ENCODE data around the gene ZNF532. TPM values are rescaled to one million over a fixed set of nuclear protein-coding genes. Genes with fewer than 3 reads are reported as not detected.
A peak's percentile ranks its signal among the peaks of the same experiment; 100 is the strongest.

ZNF532 gene
- total RNA-seq, 1 experiment from 2014 or later: 118 TPM

DNA sequence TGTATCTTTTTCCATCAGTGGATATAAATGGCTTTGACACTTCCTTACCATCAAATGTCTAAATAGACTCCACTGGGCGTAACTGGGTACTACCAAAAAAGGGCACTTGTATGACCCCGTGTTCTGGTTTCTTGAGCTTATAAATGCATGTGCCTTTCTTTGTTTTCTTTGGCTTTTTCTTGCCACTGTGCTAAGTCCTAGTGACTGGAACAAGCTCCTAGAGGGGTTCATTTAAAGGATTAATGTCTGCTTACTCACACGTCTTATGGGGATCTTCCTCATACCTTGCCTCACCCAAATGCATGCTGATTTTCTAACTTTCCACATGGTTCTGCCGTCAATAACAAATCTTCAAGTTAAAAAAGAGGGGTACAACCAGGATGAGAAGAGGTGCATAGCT lies 19.8 kb upstream of the ZNF532 start:
- no peaks in the 10 kb centered on the region for H3K9me3 ChIP-seq (ENCODE audit: low read depth, low read length, poor library complexity, severe bottlenecking)
- H3K4me1 ChIP-seq (ENCODE audit: insufficient read depth, low read length, poor library complexity, severe bottlenecking): peaks cover 49% of the 10 kb centered on the region
- DNase-seq (ENCODE audit: low spot score): no peak
- intact Hi-C loops (cut with micrococcal nuclease; ENCODE audit: unreplicated experiment): no loop called here
- no peaks in the 10 kb centered on the region for H3K27me3 ChIP-seq (replicated peaks; ENCODE audit: insufficient read depth, low read depth, low read length, poor library complexity)
- CTCF ChIA-PET: no interaction called here
- no TSS peak for BruUV-seq (replicated peaks)
- H3K4me3 ChIP-seq (ENCODE audit: low read depth, low read length, poor library complexity, severe bottlenecking): no peak overlapping the region
- no peaks in the 10 kb centered on the region for H3K36me3 ChIP-seq (ENCODE audit: insufficient read depth, low read length, poor library complexity, severe bottlenecking)
- POLR2A ChIA-PET (ENCODE audit: low non-redundant PET): no interaction called here
- no peak for TF ChIP-seq EZH2 (IDR thresholded peaks at IDR 0.05; ENCODE audit: borderline replicate concordance, low read depth, low read length, poor library complexity, severe bottlenecking)
- TF ChIP-seq, protein P1, sequence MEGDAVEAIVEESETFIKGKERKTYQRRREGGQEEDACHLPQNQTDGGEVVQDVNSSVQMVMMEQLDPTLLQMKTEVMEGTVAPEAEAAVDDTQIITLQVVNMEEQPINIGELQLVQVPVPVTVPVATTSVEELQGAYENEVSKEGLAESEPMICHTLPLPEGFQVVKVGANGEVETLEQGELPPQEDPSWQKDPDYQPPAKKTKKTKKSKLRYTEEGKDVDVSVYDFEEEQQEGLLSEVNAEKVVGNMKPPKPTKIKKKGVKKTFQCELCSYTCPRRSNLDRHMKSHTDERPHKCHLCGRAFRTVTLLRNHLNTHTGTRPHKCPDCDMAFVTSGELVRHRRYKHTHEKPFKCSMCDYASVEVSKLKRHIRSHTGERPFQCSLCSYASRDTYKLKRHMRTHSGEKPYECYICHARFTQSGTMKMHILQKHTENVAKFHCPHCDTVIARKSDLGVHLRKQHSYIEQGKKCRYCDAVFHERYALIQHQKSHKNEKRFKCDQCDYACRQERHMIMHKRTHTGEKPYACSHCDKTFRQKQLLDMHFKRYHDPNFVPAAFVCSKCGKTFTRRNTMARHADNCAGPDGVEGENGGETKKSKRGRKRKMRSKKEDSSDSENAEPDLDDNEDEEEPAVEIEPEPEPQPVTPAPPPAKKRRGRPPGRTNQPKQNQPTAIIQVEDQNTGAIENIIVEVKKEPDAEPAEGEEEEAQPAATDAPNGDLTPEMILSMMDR (conservative IDR thresholded peaks at IDR 0.05; ENCODE audit: low read depth, low read length): no peak
- H3K27ac ChIP-seq (ENCODE audit: low read depth, low read length, poor library complexity, severe bottlenecking): no peak overlapping the region

DNA sequence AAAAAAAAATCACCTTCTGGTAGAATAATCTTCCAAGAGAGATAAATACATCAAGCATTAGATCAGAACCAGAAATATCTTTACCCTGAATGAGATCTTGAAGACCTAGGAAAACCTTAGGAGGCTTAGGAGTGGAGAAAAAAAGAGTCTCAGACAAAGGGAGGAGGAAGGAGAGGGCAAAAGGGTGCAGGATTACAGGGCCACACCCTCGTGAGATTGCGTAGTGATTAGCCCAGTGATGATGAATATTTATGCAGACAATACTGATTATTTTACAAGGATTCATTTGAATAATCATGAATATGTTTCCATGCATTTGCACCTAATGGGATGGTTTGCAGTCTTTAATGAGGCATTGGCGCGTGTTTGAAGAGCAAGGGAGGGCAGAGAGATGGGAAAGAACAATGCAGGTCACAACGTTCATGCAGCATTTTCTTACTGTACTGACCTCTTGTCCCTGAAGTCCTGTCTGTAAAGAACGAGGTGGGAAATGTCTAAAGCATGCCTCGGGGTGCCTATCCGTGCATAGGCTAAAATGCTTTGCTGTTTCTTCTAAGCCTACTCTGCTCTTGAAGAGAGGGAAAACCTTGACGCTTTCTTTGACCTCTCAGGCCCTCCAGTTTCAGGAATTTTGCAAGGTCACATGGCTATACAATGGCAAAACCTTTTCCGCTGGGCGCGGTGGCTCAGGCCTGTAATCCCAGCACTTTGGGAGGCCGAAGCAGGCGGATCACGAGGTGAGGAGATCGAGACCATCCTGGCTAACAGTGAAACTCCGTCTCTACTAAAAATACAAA lies 18.6 kb upstream of the ZNF532 start:
- no peaks in the 10 kb centered on the region for H3K9me3 ChIP-seq (ENCODE audit: low read depth, low read length, poor library complexity, severe bottlenecking)
- POLR2A ChIA-PET (ENCODE audit: low non-redundant PET): interaction anchor here (0.7 kb wide), 1 partner anchor 16 kb away, joined by 10 read pairs; no protein-coding TSS in a partner anchor
- no peak overlapping the region for H3K4me3 ChIP-seq (ENCODE audit: low read depth, low read length, poor library complexity, severe bottlenecking)
- intact Hi-C loops (cut with micrococcal nuclease; ENCODE audit: unreplicated experiment): no loop called here
- TF ChIP-seq, protein P1 (conservative IDR thresholded peaks at IDR 0.05; ENCODE audit: low read depth, low read length): no peak
- TF ChIP-seq EZH2 (IDR thresholded peaks at IDR 0.05; ENCODE audit: borderline replicate concordance, low read depth, low read length, poor library complexity, severe bottlenecking): no peak
- no peaks in the 10 kb centered on the region for H3K27me3 ChIP-seq (replicated peaks; ENCODE audit: insufficient read depth, low read depth, low read length, poor library complexity)
- H3K36me3 ChIP-seq (ENCODE audit: insufficient read depth, low read length, poor library complexity, severe bottlenecking): no peaks in the 10 kb centered on the region
- CTCF ChIA-PET: interaction anchor here (0.6 kb wide), 1 partner anchor 105 kb away, joined by 3 read pairs; no protein-coding TSS in a partner anchor
- peaks cover 59% of the 10 kb centered on the region for H3K4me1 ChIP-seq (ENCODE audit: insufficient read depth, low read length, poor library complexity, severe bottlenecking)
- BruUV-seq (replicated peaks): no TSS peak
- DNase-seq (ENCODE audit: low spot score): no peak
- no peak overlapping the region for H3K27ac ChIP-seq (ENCODE audit: low read depth, low read length, poor library complexity, severe bottlenecking)

- TF ChIP-seq EZH2 (IDR thresholded peaks at IDR 0.05; ENCODE audit: borderline replicate concordance, low read depth, low read length, poor library complexity, severe bottlenecking): no peak
- TF ChIP-seq, protein P1 (conservative IDR thresholded peaks at IDR 0.05; ENCODE audit: low read depth, low read length): no peak
- CTCF ChIA-PET: no interaction called here
- Histone ChIP-seq H3K27me3 (replicated peaks; ENCODE audit: insufficient read depth, low read depth, low read length, poor library complexity) (no peaks in the 10 kb centered on the region), H3K4me1 (ENCODE audit: insufficient read depth, low read length, poor library complexity, severe bottlenecking) (peaks cover 66% of the 10 kb centered on the region), H3K4me3 (ENCODE audit: low read depth, low read length, poor library complexity, severe bottlenecking) (peak overlapping the region; percentile 17), H3K36me3 (ENCODE audit: insufficient read depth, low read length, poor library complexity, severe bottlenecking) (no peaks in the 10 kb centered on the region), H3K9me3 (ENCODE audit: low read depth, low read length, poor library complexity, severe bottlenecking) (no peaks in the 10 kb centered on the region), H3K27ac (ENCODE audit: low read depth, low read length, poor library complexity, severe bottlenecking) (peak overlapping the region; percentile 70)
- intact Hi-C loops (cut with micrococcal nuclease; ENCODE audit: unreplicated experiment): no loop called here
- BruUV-seq (replicated peaks): no TSS peak
- POLR2A ChIA-PET (ENCODE audit: low non-redundant PET): interaction anchor here (0.6 kb wide), 1 partner anchor 1094 kb away, joined by 3 read pairs; no protein-coding TSS in a partner anchor
- DNase-seq (ENCODE audit: low spot score): peak; percentile 89
These were observed 17.1 kb upstream of the ZNF532 start for GRCh38 chr18:58847383-58848071.
